ENCODE results near the gene RPL15.

RPL15 gene

DNA sequence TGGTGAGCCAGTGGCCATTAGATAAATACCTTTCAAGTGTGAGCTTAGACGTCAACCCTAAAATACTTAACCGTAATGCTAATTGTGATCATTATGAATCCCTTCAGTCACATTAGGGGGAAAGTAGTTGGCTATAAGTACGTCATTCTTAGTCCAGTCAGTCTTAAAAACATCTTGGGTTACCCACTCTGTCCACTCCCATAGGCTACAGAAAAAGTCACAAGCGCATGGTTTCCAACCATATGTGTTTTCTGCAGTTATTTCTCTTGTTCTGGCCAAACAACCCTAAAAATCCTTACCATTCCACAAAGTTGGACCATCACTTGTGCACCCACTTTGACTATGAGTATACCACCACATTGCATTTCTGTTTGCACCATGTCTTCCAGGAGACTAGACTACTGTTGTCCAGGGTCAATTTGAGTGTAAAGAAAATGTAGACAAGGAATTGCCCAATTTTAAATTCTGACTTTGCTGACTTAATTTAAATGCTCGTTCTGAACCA lies 3.3 kb downstream of the RPL15 start:
- Histone ChIP-seq H3K27me3 (ENCODE audit: insufficient read depth, poor library complexity, severe bottlenecking) (no peaks in the 10 kb centered on the region), H3K4me3 (replicated peaks; ENCODE audit: insufficient read depth, low read length) (no peak overlapping the region), H3K27ac (replicated peaks) (no peak overlapping the region)
- DNase-seq (ENCODE audit: low read depth in 1 of 2, low spot score in 1 of 2): no peak
- TF ChIP-seq POLR2AphosphoS5 (IDR thresholded peaks at IDR 0.05; ENCODE audit: low read depth): peak; percentile 71
- TF ChIP-seq, protein P1, sequence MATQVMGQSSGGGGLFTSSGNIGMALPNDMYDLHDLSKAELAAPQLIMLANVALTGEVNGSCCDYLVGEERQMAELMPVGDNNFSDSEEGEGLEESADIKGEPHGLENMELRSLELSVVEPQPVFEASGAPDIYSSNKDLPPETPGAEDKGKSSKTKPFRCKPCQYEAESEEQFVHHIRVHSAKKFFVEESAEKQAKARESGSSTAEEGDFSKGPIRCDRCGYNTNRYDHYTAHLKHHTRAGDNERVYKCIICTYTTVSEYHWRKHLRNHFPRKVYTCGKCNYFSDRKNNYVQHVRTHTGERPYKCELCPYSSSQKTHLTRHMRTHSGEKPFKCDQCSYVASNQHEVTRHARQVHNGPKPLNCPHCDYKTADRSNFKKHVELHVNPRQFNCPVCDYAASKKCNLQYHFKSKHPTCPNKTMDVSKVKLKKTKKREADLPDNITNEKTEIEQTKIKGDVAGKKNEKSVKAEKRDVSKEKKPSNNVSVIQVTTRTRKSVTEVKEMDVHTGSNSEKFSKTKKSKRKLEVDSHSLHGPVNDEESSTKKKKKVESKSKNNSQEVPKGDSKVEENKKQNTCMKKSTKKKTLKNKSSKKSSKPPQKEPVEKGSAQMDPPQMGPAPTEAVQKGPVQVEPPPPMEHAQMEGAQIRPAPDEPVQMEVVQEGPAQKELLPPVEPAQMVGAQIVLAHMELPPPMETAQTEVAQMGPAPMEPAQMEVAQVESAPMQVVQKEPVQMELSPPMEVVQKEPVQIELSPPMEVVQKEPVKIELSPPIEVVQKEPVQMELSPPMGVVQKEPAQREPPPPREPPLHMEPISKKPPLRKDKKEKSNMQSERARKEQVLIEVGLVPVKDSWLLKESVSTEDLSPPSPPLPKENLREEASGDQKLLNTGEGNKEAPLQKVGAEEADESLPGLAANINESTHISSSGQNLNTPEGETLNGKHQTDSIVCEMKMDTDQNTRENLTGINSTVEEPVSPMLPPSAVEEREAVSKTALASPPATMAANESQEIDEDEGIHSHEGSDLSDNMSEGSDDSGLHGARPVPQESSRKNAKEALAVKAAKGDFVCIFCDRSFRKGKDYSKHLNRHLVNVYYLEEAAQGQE (IDR thresholded peaks at IDR 0.05; ENCODE audit: insufficient replicate concordance, low read depth): no peak

DNA sequence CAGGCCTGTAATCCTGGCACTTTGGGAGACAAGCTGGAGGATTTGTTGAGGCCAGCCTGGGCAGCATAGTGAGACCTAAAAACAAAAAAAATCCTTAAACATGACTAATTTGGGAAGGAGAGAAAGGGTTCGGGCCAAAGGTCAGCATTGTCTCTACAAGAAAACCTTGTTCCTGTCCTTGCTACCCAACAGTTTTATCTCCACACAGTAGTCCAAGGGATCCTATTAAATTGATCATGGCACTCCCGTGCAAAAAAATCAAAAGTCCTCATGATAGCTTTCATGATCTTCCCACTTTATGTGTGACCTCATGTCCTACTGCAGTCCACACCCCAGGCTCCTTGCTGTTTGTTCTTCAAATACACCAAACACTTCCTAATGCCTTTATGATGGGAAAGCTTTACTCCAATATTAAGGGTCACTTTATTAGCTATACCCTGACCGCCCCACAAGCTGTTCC lies 4.2 kb downstream of the RPL15 start:
- Histone ChIP-seq H3K27ac (replicated peaks) (no peak overlapping the region), H3K27me3 (ENCODE audit: insufficient read depth, poor library complexity, severe bottlenecking) (no peaks in the 10 kb centered on the region), H3K4me3 (replicated peaks; ENCODE audit: insufficient read depth, low read length) (no peak overlapping the region)
- no peak for DNase-seq (ENCODE audit: low read depth in 1 of 2, low spot score in 1 of 2)
- TF ChIP-seq SPI1 (IDR thresholded peaks at IDR 0.05; ENCODE audit: borderline replicate concordance, low read depth) (no peak), POLR2AphosphoS5 (IDR thresholded peaks at IDR 0.05; ENCODE audit: low read depth) (peak; percentile 59)

DNA sequence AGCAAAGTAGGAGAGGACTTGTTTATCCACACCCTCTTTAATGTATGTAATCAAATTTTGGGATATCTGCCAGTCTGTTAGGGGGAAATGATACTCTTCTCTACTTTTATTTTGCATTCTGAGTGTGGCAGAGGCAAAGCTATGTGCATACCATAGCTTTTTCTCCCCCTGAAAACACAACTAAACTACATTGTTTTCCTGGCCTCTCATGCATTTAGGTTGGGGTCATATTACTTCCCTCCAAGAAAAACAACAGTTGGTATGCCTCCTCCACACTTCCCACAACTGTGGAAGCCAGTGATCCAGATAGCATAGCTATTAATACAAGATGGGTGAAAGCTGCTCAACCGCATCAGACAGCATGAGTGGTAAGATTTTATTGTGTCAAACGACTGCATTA lies 6.9 kb downstream of the RPL15 start:
- Histone ChIP-seq H3K4me3 (replicated peaks; ENCODE audit: insufficient read depth, low read length) (no peak overlapping the region), H3K27ac (replicated peaks) (no peak overlapping the region), H3K27me3 (ENCODE audit: insufficient read depth, poor library complexity, severe bottlenecking) (no peaks in the 10 kb centered on the region)
- DNase-seq (ENCODE audit: low read depth in 1 of 2, low spot score in 1 of 2): no peak
- TF ChIP-seq, protein P1 (IDR thresholded peaks at IDR 0.05; ENCODE audit: insufficient replicate concordance, low read depth): no peak
- TF ChIP-seq GABPA (IDR thresholded peaks at IDR 0.05; ENCODE audit: low read depth) (no peak), POLR2AphosphoS5 (IDR thresholded peaks at IDR 0.05; ENCODE audit: low read depth) (no peak), SPI1 (IDR thresholded peaks at IDR 0.05; ENCODE audit: borderline replicate concordance, low read depth) (no peak)
- TF ChIP-seq, protein P2, sequence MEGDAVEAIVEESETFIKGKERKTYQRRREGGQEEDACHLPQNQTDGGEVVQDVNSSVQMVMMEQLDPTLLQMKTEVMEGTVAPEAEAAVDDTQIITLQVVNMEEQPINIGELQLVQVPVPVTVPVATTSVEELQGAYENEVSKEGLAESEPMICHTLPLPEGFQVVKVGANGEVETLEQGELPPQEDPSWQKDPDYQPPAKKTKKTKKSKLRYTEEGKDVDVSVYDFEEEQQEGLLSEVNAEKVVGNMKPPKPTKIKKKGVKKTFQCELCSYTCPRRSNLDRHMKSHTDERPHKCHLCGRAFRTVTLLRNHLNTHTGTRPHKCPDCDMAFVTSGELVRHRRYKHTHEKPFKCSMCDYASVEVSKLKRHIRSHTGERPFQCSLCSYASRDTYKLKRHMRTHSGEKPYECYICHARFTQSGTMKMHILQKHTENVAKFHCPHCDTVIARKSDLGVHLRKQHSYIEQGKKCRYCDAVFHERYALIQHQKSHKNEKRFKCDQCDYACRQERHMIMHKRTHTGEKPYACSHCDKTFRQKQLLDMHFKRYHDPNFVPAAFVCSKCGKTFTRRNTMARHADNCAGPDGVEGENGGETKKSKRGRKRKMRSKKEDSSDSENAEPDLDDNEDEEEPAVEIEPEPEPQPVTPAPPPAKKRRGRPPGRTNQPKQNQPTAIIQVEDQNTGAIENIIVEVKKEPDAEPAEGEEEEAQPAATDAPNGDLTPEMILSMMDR (IDR thresholded peaks at IDR 0.05; ENCODE audit: insufficient read depth, low read length): no peak

DNA sequence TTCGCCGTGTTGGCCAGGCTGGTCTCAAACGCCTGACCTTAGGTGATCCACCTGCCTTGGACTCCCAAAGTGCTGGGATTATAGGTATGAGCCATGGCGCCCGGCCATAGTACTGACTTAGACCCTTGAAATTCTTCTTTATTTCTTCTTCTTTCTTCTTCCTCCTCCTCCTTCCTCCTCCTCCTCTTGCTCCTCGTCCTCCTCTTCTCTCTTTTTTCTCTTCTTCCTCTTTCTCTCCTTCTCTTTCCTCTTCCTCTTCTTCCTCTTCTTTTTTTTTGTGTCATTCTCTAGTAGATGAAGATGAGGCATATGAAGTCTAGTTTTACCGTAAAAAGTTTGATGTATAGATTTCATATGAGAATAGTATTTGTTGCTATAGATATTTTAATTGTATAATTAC lies 9.3 kb downstream of the RPL15 start:
- Histone ChIP-seq H3K4me3 (replicated peaks; ENCODE audit: insufficient read depth, low read length) (no peak overlapping the region), H3K27ac (replicated peaks) (no peak overlapping the region), H3K27me3 (ENCODE audit: insufficient read depth, poor library complexity, severe bottlenecking) (no peaks in the 10 kb centered on the region)
- TF ChIP-seq, protein P1 (IDR thresholded peaks at IDR 0.05; ENCODE audit: insufficient replicate concordance, low read depth): no peak
- TF ChIP-seq, protein P2 (IDR thresholded peaks at IDR 0.05; ENCODE audit: insufficient read depth, low read length): no peak
- TF ChIP-seq POLR2AphosphoS5 (IDR thresholded peaks at IDR 0.05; ENCODE audit: low read depth): no peak
- no peak for TF ChIP-seq GABPA (IDR thresholded peaks at IDR 0.05; ENCODE audit: low read depth)
- TF ChIP-seq SPI1 (IDR thresholded peaks at IDR 0.05; ENCODE audit: borderline replicate concordance, low read depth): no peak
- DNase-seq (ENCODE audit: low read depth in 1 of 2, low spot score in 1 of 2): no peak

Measured in HL-60 (cell line).